Stomach smooth muscle (tissue), 2 donors: ENCODE data around the gene RXFP1.

Experiments used
- H3K27ac ChIP-seq: one replicate; pipeline ENCODE4 v1.7.0; 2013; ENCODE audit warnings: mild to moderate bottlenecking, low read length, inconsistent platforms
- H3K27me3 ChIP-seq, 2 donors: one replicate each; pipeline ENCODE4 v1.7.0; 2013; ENCODE audit warnings: low read length in 2 of 2; ENCODE audit not compliant: insufficient read depth in 2 of 2, control insufficient read depth in 1 of 2
- H3K36me3 ChIP-seq, 2 donors: one replicate each; pipeline ENCODE4 v1.7.0; 2013; ENCODE audit warnings: low read length in 2 of 2; ENCODE audit not compliant: control insufficient read depth in 2 of 2, insufficient read depth in 2 of 2
- H3K4me1 ChIP-seq: one replicate; pipeline ENCODE4 v1.7.0; 2013; ENCODE audit warnings: low read length; ENCODE audit not compliant: control insufficient read depth, insufficient read depth
- H3K4me3 ChIP-seq, 2 donors: one replicate each; pipeline ENCODE4 v1.7.0; 2013; ENCODE audit warnings: low read length in 2 of 2
- H3K9ac ChIP-seq, 2 donors: one replicate each; pipeline ENCODE4 v1.7.0; 2013; ENCODE audit warnings: low read length in 2 of 2, mild to moderate bottlenecking in 1 of 2
- H3K9me3 ChIP-seq, 2 donors: one replicate each; pipeline ENCODE4 v1.7.0; 2013; ENCODE audit warnings: low read length in 2 of 2; ENCODE audit not compliant: control insufficient read depth in 2 of 2
- donor health status: healthy.
- donor health status: Pancreatic carcinoma.

RXFP1 gene

DNA sequence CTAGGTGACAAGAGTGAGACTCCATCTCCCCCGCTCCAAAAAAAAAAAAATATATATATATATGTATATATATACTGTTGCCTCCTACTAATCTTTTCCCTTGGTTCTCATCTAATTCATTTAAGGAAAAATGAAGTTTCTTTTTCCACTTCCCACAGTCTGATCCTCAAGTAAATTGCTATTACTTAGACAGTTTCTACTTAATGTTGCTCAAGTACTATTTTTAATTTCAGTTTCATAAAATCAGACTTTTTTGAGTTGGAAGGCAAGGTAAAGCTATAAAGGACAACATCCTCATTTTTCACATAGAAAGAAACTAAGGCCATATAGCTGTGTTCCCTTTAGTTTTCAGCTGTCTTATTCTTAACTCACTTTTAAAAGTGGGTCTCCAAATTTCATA lies 5.8 kb downstream of the RXFP1 start:
- Histone ChIP-seq H3K4me3 (no peak overlapping the region), H3K27me3 (peaks cover 0 to 2% of the 10 kb centered on the region in 2 donors), H3K4me1 (no peaks in the 10 kb centered on the region), H3K9ac (no peak overlapping the region), H3K27ac (no peak overlapping the region), H3K36me3 (no peaks in the 10 kb centered on the region), H3K9me3 (no peaks in the 10 kb centered on the region)

DNA sequence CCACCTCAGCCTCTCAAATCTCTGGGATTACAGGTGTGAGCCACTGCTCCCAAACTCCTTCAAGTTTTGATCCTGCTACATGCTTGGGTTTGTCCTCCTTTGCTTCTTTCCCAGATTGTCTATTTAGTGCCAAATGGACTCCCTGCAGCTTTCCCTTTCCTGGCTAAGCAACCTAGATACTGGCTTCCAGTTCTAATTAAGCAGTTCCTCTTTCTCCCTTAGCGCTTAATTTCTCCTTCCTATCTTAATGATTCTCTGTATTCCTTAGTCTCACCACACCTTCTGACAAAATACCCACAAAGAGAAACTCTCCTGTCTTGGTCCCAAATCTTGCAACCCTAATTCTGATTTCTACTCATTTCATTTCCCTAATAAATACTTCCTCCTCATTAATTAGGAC lies 7.8 kb downstream of the RXFP1 start:
- H3K27ac ChIP-seq: no peak overlapping the region
- no peaks in the 10 kb centered on the region for H3K36me3 ChIP-seq
- no peak overlapping the region for H3K4me3 ChIP-seq
- H3K9me3 ChIP-seq: no peaks in the 10 kb centered on the region
- H3K4me1 ChIP-seq: no peaks in the 10 kb centered on the region
- H3K9ac ChIP-seq: no peak overlapping the region
- H3K27me3 ChIP-seq: peaks cover 0 to 3% of the 10 kb centered on the region in 2 donors

DNA sequence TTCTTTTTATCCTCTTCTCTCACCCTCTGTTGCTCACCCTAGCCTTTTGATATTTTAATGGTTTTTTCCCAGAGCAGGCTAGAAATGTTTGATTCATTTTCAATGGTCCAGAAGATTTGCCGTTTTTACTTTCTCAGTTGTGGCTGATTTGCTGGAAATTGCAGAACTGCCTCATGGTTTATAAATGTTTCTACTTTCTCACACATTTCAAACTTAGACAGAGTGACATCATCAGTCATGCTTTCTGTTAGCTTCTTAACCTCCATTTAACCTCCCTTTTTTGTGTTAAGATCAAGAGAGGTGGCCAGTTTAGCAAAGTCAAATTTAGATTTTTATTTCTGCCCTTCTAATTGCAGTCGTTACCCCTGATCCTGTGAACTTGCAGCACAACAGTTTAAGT lies 8.7 kb downstream of the RXFP1 start:
- Histone ChIP-seq H3K4me1 (no peaks in the 10 kb centered on the region), H3K27me3 (peaks cover 0 to 3% of the 10 kb centered on the region in 2 donors), H3K36me3 (no peaks in the 10 kb centered on the region), H3K27ac (no peak overlapping the region), H3K4me3 (no peak overlapping the region), H3K9me3 (no peaks in the 10 kb centered on the region), H3K9ac (no peak overlapping the region)

DNA sequence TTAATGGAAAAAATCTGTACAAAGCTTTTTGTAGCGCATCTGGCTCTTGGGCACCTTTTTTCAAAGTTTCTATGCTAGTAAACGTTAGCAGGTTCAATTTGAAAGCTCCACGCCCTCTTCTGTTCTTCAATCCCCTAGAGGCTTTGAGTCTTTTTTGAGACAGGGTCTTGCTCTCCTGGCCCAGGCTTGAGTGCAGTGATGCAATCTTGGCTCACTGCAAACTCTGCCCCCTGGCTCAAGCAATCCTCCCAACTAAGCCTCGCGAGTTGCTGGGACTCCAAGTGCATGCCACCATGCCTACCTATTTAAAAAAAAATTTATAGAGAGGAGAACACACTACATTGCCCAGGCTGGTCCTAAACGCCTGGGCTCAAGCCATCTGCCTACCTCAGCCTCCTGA lies 9.2 kb downstream of the RXFP1 start:
- no peaks in the 10 kb centered on the region for H3K36me3 ChIP-seq
- no peaks in the 10 kb centered on the region for H3K4me1 ChIP-seq
- no peak overlapping the region for H3K27ac ChIP-seq
- no peak overlapping the region for H3K9ac ChIP-seq
- H3K27me3 ChIP-seq: peaks cover 0 to 3% of the 10 kb centered on the region in 2 donors
- no peak overlapping the region for H3K4me3 ChIP-seq
- no peaks in the 10 kb centered on the region for H3K9me3 ChIP-seq

DNA sequence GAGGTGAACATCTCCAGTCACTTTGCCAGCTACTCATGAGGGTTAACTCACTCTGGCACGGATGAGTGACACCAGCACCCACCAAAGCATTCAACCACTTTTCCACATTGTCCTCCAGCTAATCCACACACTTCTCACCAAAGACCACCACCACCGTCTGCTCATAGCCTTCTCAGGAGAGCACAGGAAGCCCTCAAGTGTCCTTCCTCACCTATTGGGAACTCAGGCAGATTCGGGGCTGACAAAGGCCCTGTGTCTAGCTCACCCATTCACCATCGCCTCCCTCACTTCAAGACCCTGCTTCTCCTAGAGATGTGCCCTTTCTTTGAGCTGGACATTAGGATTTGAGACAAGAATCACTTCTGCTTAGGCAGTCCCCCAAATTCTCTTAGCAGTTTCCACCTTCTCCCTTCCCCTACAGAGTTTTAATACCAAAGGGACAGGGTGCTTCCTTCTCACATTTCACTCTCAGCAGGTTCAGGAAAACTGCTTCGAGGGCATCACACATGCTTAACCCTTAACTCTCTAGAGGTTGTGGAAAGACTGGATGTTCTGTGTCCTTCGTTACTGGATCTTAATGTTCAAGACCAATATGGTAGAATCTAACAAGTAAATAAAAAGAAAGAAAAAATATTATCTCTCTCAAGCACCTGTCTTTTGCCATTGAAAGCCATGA lies 11.0 kb downstream of the RXFP1 start:
- no peaks in the 10 kb centered on the region for H3K36me3 ChIP-seq
- no peaks in the 10 kb centered on the region for H3K4me1 ChIP-seq
- H3K27ac ChIP-seq: no peak overlapping the region
- no peak overlapping the region for H3K4me3 ChIP-seq
- peaks cover 0 to 3% of the 10 kb centered on the region in 2 donors for H3K27me3 ChIP-seq
- H3K9ac ChIP-seq: no peak overlapping the region
- no peaks in the 10 kb centered on the region for H3K9me3 ChIP-seq

DNA sequence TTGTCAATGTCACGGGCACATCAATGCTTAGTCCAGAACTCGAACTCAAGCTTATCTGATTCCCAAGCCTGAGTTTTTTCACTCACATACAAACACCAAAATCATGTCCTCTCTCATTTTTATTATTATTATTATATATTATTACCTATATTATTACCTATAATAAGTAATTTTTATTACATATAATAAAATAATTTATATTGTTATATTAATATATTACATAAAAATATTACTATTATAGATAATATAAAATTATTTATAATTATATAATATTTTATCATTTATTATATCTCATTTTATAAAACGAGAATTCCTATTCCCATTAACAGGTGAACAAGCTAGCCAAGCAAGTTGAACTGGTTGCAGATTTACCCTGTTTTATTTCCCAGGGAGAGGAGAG lies 13.0 kb downstream of the RXFP1 start:
- Histone ChIP-seq H3K9me3 (no peaks in the 10 kb centered on the region), H3K36me3 (no peaks in the 10 kb centered on the region), H3K9ac (no peak overlapping the region), H3K4me3 (no peak overlapping the region), H3K4me1 (no peaks in the 10 kb centered on the region), H3K27ac (no peak overlapping the region), H3K27me3 (peaks cover 0 to 3% of the 10 kb centered on the region in 2 donors)

DNA sequence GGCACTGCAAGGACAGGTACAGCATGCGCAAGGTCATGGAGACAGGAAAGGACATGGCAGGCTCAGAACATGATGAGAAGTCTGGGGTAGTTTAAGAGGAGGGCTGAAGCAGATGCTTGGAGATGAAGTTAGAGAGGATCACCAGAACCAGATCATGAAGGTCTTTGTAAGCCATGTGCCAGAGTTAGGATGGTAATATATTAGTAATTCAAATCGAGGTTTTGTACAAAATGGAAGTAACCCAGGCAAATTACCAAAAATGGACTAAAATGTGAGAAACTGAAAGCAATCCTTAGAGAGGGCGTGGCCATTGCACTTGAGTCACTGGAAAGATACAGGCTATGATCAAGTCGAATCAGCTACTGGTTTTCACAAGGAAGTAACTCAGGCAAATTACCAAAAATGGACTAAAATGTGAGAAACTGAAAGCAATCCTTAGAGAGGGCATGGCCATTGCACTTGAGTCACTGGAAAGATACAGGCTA lies 13.5 kb downstream of the RXFP1 start:
- Histone ChIP-seq H3K4me3 (no peak overlapping the region), H3K27ac (no peak overlapping the region), H3K36me3 (no peaks in the 10 kb centered on the region), H3K27me3 (peaks cover 0 to 3% of the 10 kb centered on the region in 2 donors), H3K4me1 (no peaks in the 10 kb centered on the region), H3K9me3 (no peaks in the 10 kb centered on the region), H3K9ac (no peak overlapping the region)

DNA sequence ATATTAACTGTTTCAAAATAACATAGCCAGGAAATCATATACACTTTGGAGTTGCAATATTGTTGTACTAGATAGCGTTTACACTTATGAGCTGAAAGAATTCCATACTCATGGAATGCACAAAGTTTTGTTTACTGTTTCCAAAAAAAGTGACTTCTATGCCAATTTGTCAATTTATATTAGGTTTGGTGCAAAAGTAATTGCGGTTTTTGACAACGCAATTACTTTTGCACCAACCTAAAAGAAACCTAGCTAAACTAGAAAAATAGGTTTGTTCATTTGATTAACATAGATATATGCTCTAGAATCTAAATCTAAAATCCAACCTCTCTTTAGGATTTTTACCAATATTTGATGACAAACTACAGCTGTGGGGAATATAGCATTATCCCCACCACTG lies 15.2 kb downstream of the RXFP1 start:
- H3K4me1 ChIP-seq: no peaks in the 10 kb centered on the region
- no peak overlapping the region for H3K9ac ChIP-seq
- H3K9me3 ChIP-seq: no peaks in the 10 kb centered on the region
- H3K27me3 ChIP-seq: peaks cover 0 to 3% of the 10 kb centered on the region in 2 donors
- no peak overlapping the region for H3K4me3 ChIP-seq
- H3K36me3 ChIP-seq: no peaks in the 10 kb centered on the region
- no peak overlapping the region for H3K27ac ChIP-seq

DNA sequence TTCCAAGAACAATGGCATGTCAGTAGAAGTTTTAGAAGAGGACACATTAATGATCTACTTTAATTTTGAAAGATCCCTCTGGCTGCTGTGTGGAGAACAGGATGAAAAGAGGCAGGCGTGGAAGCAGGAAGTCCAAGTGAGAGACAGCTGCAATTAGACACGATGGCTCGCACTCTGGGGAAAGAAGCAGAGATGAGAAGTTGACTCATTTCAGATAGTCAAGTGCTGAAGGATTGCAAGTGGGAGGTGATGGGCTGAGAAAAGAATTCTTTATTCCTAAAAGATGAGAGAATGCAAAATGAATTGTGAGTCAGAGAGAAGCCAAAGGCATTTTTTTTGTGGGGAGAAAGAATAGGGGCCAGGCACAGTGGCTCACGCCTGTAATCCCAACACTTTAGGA lies 16.5 kb downstream of the RXFP1 start:
- no peaks in the 10 kb centered on the region for H3K9me3 ChIP-seq
- no peaks in the 10 kb centered on the region for H3K27me3 ChIP-seq
- no peak overlapping the region for H3K9ac ChIP-seq
- H3K36me3 ChIP-seq: no peaks in the 10 kb centered on the region
- no peak overlapping the region for H3K27ac ChIP-seq
- no peaks in the 10 kb centered on the region for H3K4me1 ChIP-seq
- H3K4me3 ChIP-seq: no peak overlapping the region

DNA sequence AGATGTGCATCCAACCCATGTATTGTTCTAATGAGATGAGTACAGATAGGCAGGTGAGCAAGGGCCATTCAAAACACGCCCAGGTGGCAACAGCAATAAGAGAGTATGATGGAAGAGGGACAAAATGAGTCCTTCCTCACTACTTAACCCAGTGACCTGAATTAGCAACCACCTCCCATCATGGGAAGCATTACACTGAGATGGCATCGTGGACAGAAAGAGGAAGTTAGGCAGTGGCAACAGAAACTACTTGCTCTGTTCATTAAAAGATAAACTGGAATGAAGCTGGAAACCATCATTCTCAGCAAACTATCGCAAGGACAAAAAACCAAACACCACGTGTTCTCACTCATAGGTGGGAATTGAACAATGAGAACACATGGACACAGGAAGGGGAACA lies 17.2 kb downstream of the RXFP1 start:
- H3K9ac ChIP-seq: no peak overlapping the region
- no peaks in the 10 kb centered on the region for H3K27me3 ChIP-seq
- no peaks in the 10 kb centered on the region for H3K4me1 ChIP-seq
- H3K9me3 ChIP-seq: no peaks in the 10 kb centered on the region
- no peak overlapping the region for H3K27ac ChIP-seq
- no peak overlapping the region for H3K4me3 ChIP-seq
- H3K36me3 ChIP-seq: no peaks in the 10 kb centered on the region

DNA sequence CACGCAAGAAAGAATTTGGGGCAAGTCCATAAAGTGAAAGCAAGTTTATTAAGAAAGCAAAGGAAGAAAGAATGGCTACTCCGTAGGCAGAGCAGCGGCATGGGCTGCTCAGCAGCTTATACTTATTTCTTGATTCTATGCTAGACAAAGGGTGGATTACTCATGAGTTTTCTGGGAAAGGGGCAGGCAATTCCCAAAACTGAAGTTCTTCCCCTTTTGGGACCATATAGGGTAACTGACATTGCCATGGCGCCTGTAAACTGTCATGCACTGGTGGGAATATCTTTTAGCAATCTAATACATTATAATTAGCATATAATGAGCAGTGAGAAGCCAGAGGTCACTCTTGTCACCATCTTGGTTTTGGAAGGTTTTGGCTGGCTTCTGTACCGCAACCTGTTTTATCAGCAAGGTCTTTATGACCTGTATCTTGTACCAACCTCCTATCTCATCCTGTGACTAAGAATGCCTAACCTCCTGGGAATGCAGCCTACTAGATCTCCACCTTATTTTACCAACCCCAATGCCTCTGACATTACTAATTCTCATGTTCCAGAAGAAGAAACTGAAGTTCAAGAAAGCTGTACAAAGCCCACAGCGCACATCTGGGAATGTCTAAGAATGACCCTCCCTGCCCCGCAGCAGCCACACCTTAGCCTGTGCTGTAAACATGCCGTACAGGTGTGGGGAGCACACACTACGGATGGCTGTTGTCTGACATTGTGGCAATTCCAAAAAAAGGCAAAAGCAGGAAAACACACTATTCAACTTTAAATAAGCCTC lies 18.6 kb downstream of the RXFP1 start:
- Histone ChIP-seq H3K27me3 (no peaks in the 10 kb centered on the region), H3K27ac (no peak overlapping the region), H3K9me3 (no peaks in the 10 kb centered on the region), H3K4me3 (no peak overlapping the region), H3K9ac (no peak overlapping the region), H3K36me3 (no peaks in the 10 kb centered on the region), H3K4me1 (no peaks in the 10 kb centered on the region)
